Panc1 (cell line): ENCODE data around the gene NUP188. TPM values are rescaled to one million over a fixed set of nuclear protein-coding genes. Genes with fewer than 3 reads are reported as not detected.

Experiments
- ATAC-seq: fragments of 200-7000 bp; cut with Tn5 transposase; 2 replicates; pipeline ENCODE4 v1.9.1; 2020; ENCODE audit warnings: mild to moderate bottlenecking, moderate library complexity
- BruUV-seq: library from RNA; stranded (reverse); fragments of 400-500 nt; replicated peaks from 2 replicates; lab custom pipeline; 2021; lab: Mats Ljungman, UMichigan
- CTCF ChIA-PET: fragments of 300-600 bp; sonication (Branson Sonifier 250); formaldehyde crosslinking; loops from one replicate; lab custom pipeline; 2022; ENCODE audit warnings: antibody characterized with exemption; lab: Charles Lee
- POLR2A ChIA-PET: fragments of 300-600 bp; sonication (Branson Sonifier 250); formaldehyde crosslinking; loops from one replicate; lab custom pipeline; 2022; ENCODE audit warnings: antibody characterized with exemption; lab: Charles Lee
- DNase-seq: peaks from one replicate; pipeline ENCODE4 v3.0.0-alpha.2; 2010; ENCODE audit warnings: low read depth, low spot score
- H3K27ac ChIP-seq: 2 replicates; pipeline ENCODE4 v1.5.1; 2011; ENCODE audit warnings: mild to moderate bottlenecking, low read length, inconsistent platforms
- H3K27me3 ChIP-seq: fragments of 200-500 bp; sonication (Bioruptor generic); 2 replicates; pipeline ENCODE4 v1.6.0; 2014; ENCODE audit warnings: low read length, inconsistent platforms; ENCODE audit not compliant: control insufficient read depth, insufficient read depth
- H3K36me3 ChIP-seq: fragments of 200-500 bp; sonication (Bioruptor generic); 2 replicates; pipeline ENCODE4 v1.5.1; 2014; ENCODE audit warnings: inconsistent platforms, mild to moderate bottlenecking, low read length, moderate library complexity; ENCODE audit not compliant: control insufficient read depth, insufficient read depth
- H3K4me1 ChIP-seq: 2 replicates; pipeline ENCODE4 v1.5.1; 2011; ENCODE audit warnings: inconsistent platforms, mild to moderate bottlenecking, low read length, moderate library complexity; ENCODE audit not compliant: control insufficient read depth, insufficient read depth
- H3K4me3 ChIP-seq, 2 experiments: 2 replicates each; pipeline ENCODE4 v1.5.1; 2011 to 2012; ENCODE audit warnings: low read depth in 2 of 2, low read length in 2 of 2, mild to moderate bottlenecking in 2 of 2, inconsistent platforms in 1 of 2, moderate library complexity in 1 of 2
- H3K9me3 ChIP-seq: fragments of 200-500 bp; sonication (Bioruptor generic); 2 replicates; pipeline ENCODE4 v1.5.1; 2014; ENCODE audit warnings: low read depth, mild to moderate bottlenecking, inconsistent platforms, low read length, moderate library complexity; ENCODE audit not compliant: control insufficient read depth, insufficient read depth
- POLR2AphosphoS5 ChIP-seq: IDR thresholded peaks from 2 replicates; pipeline ENCODE4 v1.6.1; 2012; ENCODE audit warnings: mild to moderate bottlenecking, low read depth, low read length, moderate library complexity
- SIN3A ChIP-seq: IDR thresholded peaks from 2 replicates; pipeline ENCODE4 v1.6.1; 2012; ENCODE audit warnings: low read depth, mild to moderate bottlenecking, low read length, moderate library complexity, borderline replicate concordance; ENCODE audit not compliant: insufficient read depth
- TCF7L2 ChIP-seq: IDR thresholded peaks from 2 replicates; pipeline ENCODE4 v1.6.1; 2011; ENCODE audit warnings: mild to moderate bottlenecking, low read depth, low read length, inconsistent platforms
- in situ Hi-C: cut with HindIII; loops from 2 replicates; pipeline ENCODE4 v1.10.0; 2016; ENCODE audit warnings: low sequenced_read_pairs, low pct_unique_long_range_greater_than_20kb
- intact Hi-C: fragments of 100-400 bp; cut with micrococcal nuclease; formaldehyde crosslinking; loops from one replicate; pipeline ENCODE4 v1.10.0; 2022; ENCODE audit not compliant: unreplicated experiment
- total RNA-seq: library from RNA; stranded (reverse); gene quantifications from one replicate; pipeline ENCODE4 v1.2.1, GENCODE V29; 2021; ENCODE audit not compliant: unreplicated experiment
- TF ChIP-seq, protein P1 (sequence below), 2 experiments: IDR thresholded peaks; 2 replicates each; pipeline ENCODE4 v1.6.1; 2011 to 2012; ENCODE audit warnings: low read depth in 2 of 2, control low read depth in 1 of 2, low read length in 1 of 2, mild to moderate bottlenecking in 1 of 2, moderate library complexity in 1 of 2; ENCODE audit not compliant: insufficient read depth in 1 of 2
- TF ChIP-seq, protein P2 (sequence below): fragments of 450-650 bp; IDR thresholded peaks from 2 replicates; pipeline ENCODE4 v1.5.1; 2017; ENCODE audit warnings: mild to moderate bottlenecking

Gene NUP188
- total RNA-seq, 1 experiment from 2014 or later, result 69.9 TPM

DNA sequence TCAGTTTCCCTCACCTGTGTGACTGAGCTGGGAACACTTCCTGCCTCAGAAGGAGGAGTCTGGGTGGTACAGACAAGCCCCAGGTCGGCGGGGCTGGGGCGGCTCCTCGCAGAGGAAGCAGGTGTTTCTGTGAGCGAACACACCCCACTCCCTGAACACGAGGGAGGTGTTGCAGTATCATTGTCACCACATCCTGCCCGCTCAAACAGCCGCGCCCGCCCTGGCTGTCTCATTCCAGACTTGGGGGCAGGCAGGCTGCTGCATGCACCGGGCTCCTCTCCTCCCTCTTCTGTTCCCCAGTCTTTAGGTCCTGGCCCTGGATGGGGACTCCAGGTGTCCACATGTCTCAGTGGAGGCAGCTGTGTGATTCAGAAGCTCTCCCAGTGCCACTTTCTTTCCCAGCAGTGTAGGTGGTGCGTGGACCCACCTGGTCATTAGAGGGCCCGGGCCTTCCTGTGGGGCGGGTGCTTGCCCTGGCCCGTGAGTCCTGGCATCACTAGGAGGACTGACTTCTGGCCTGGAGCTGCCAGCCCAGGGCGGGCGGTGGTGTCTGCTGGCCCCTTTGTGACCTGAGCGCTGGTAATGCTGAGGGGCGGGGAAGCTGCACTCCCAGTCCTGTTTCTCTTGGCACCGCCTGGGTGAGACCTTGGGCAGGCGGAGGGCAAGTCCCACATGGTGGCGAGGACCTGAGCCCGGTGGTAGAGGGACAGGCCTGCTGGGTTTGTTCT is 45.0 kb upstream of the NUP188 start:
- no peak for DNase-seq
- ATAC-seq, result no peak
- Histone ChIP-seq H3K4me1 (no peaks in the 10 kb centered on the region), H3K27me3 (no peaks in the 10 kb centered on the region), H3K4me3 (no peak overlapping the region), H3K36me3 (no peaks in the 10 kb centered on the region), H3K27ac (no peak overlapping the region), H3K9me3 (no peaks in the 10 kb centered on the region)
- ChIA-PET CTCF (no interaction called here), POLR2A (interaction anchor here (0.7 kb wide), 1 partner anchor 14 kb away, joined by 4 read pairs; no protein-coding TSS in a partner anchor)
- TF ChIP-seq, protein P1, sequence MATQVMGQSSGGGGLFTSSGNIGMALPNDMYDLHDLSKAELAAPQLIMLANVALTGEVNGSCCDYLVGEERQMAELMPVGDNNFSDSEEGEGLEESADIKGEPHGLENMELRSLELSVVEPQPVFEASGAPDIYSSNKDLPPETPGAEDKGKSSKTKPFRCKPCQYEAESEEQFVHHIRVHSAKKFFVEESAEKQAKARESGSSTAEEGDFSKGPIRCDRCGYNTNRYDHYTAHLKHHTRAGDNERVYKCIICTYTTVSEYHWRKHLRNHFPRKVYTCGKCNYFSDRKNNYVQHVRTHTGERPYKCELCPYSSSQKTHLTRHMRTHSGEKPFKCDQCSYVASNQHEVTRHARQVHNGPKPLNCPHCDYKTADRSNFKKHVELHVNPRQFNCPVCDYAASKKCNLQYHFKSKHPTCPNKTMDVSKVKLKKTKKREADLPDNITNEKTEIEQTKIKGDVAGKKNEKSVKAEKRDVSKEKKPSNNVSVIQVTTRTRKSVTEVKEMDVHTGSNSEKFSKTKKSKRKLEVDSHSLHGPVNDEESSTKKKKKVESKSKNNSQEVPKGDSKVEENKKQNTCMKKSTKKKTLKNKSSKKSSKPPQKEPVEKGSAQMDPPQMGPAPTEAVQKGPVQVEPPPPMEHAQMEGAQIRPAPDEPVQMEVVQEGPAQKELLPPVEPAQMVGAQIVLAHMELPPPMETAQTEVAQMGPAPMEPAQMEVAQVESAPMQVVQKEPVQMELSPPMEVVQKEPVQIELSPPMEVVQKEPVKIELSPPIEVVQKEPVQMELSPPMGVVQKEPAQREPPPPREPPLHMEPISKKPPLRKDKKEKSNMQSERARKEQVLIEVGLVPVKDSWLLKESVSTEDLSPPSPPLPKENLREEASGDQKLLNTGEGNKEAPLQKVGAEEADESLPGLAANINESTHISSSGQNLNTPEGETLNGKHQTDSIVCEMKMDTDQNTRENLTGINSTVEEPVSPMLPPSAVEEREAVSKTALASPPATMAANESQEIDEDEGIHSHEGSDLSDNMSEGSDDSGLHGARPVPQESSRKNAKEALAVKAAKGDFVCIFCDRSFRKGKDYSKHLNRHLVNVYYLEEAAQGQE (IDR thresholded peaks at IDR 0.05; ENCODE audit: insufficient read depth in 1 of 2, low read depth in 2 of 2, low read length in 1 of 2), result no peak
- TF ChIP-seq SIN3A (no peak), POLR2AphosphoS5 (no peak), TCF7L2 (no peak)
- TF ChIP-seq, protein P2, sequence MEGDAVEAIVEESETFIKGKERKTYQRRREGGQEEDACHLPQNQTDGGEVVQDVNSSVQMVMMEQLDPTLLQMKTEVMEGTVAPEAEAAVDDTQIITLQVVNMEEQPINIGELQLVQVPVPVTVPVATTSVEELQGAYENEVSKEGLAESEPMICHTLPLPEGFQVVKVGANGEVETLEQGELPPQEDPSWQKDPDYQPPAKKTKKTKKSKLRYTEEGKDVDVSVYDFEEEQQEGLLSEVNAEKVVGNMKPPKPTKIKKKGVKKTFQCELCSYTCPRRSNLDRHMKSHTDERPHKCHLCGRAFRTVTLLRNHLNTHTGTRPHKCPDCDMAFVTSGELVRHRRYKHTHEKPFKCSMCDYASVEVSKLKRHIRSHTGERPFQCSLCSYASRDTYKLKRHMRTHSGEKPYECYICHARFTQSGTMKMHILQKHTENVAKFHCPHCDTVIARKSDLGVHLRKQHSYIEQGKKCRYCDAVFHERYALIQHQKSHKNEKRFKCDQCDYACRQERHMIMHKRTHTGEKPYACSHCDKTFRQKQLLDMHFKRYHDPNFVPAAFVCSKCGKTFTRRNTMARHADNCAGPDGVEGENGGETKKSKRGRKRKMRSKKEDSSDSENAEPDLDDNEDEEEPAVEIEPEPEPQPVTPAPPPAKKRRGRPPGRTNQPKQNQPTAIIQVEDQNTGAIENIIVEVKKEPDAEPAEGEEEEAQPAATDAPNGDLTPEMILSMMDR, result no peak
- in situ Hi-C loops (no loop called here), intact Hi-C loops (no loop called here)
- no TSS peak for BruUV-seq

DNA sequence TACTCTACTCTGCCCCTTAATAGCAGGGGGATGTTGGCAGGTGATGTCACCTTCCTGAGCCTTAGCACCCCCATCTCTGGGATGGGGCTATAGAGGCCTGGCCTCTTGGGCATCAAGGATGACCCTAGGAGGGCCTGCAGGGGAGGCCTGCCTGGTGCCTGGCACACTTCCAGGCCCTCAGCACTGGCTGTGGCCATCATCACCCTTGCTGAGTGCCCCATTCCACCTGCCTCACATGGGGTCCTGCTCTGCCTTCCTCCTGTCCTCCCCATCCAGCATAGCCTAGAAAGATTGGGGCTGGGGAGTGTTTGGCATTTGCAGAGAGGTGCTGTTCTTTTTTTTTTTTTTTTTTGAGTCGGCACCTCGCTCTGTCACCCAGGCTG is 44.4 kb upstream of the NUP188 start:
- no peak overlapping the region for H3K27ac ChIP-seq
- CTCF ChIA-PET, result no interaction called here
- BruUV-seq, result no TSS peak
- H3K4me1 ChIP-seq, result no peaks in the 10 kb centered on the region
- POLR2A ChIA-PET, result no interaction called here
- TF ChIP-seq, protein P1 (IDR thresholded peaks at IDR 0.05; ENCODE audit: insufficient read depth in 1 of 2, low read depth in 2 of 2, low read length in 1 of 2), result no peak
- TF ChIP-seq POLR2AphosphoS5, result no peak
- TF ChIP-seq SIN3A, result no peak
- TF ChIP-seq TCF7L2, result no peak
- TF ChIP-seq, protein P2, result no peak
- intact Hi-C loops, result no loop called here
- no peaks in the 10 kb centered on the region for H3K36me3 ChIP-seq
- H3K9me3 ChIP-seq, result no peaks in the 10 kb centered on the region
- ATAC-seq (no peak), DNase-seq (no peak)
- H3K4me3 ChIP-seq, result no peak overlapping the region
- no peaks in the 10 kb centered on the region for H3K27me3 ChIP-seq
- in situ Hi-C loops, result no loop called here
